OCI-LY1 (cell line): ENCODE measurements around the gene PIP4K2A.

Experiments
- H2AFZ ChIP-seq: fragments of 200-600 bp; sonication (generic), shearing (Covaris generic); 2 replicates; pipeline ENCODE4 v1.6.0; 2014; ENCODE audit warnings: antibody characterized with exemption, mild to moderate bottlenecking, low read length
- H3F3A ChIP-seq: fragments of 200-600 bp; sonication (generic), shearing (Covaris generic); 2 replicates; pipeline ENCODE4 v1.6.0; 2014; ENCODE audit warnings: mild to moderate bottlenecking, antibody characterized with exemption, low read length, moderate library complexity; ENCODE audit not compliant: insufficient read depth
- H3K27ac ChIP-seq: fragments of 200-600 bp; sonication (generic); 2 replicates; pipeline ENCODE4 v1.5.1; 2014; ENCODE audit warnings: low read length, mixed run types, mild to moderate bottlenecking, low read depth; ENCODE audit not compliant: poor library complexity, severe bottlenecking
- H3K27me3 ChIP-seq: fragments of 200-600 bp; sonication (generic); 2 replicates; pipeline ENCODE4 v1.6.0; 2014; ENCODE audit warnings: antibody characterized with exemption, mild to moderate bottlenecking, low read length, moderate library complexity; ENCODE audit not compliant: insufficient read depth
- H3K36me3 ChIP-seq: fragments of 200-600 bp; sonication (generic); 2 replicates; pipeline ENCODE4 v1.6.1; 2014; ENCODE audit warnings: mild to moderate bottlenecking, antibody characterized with exemption, low read length, moderate library complexity, mixed read lengths; ENCODE audit not compliant: insufficient read depth
- H3K4me1 ChIP-seq: fragments of 200-600 bp; sonication (generic); 2 replicates; pipeline ENCODE4 v1.5.1; 2014; ENCODE audit warnings: mild to moderate bottlenecking, low read length, moderate library complexity; ENCODE audit not compliant: insufficient read depth, severe bottlenecking
- H3K4me2 ChIP-seq: fragments of 200-600 bp; sonication (generic), shearing (Covaris generic); 2 replicates; pipeline ENCODE4 v1.6.1; 2014; ENCODE audit warnings: low read length
- H3K4me3 ChIP-seq: fragments of 200-600 bp; sonication (generic); 2 replicates; pipeline ENCODE4 v1.5.1; 2014; ENCODE audit warnings: low read length, low read depth, mild to moderate bottlenecking, mixed read lengths; ENCODE audit not compliant: poor library complexity, severe bottlenecking
- H3K79me2 ChIP-seq: fragments of 200-600 bp; shearing (Covaris generic); 2 replicates; pipeline ENCODE4 v1.6.1; 2016; ENCODE audit warnings: mixed run types, low read length, mixed read lengths; ENCODE audit not compliant: insufficient read depth
- H3K9ac ChIP-seq: fragments of 200-600 bp; sonication (generic), shearing (Covaris generic); 2 replicates; pipeline ENCODE4 v1.6.1; 2014; ENCODE audit warnings: mild to moderate bottlenecking, low read length, mixed read lengths
- H3K9me2 ChIP-seq: fragments of 200-600 bp; sonication (generic), shearing (Covaris generic); 2 replicates; pipeline ENCODE4 v1.6.1; 2014; ENCODE audit warnings: low read depth, mild to moderate bottlenecking, low read length, mixed read lengths
- H3K9me3 ChIP-seq: fragments of 200-600 bp; shearing (Covaris generic); 2 replicates; pipeline ENCODE4 v1.6.1; 2014; ENCODE audit warnings: low read length, mixed read lengths
- H4K20me1 ChIP-seq: fragments of 200-600 bp; sonication (generic), shearing (Covaris generic); 2 replicates; pipeline ENCODE4 v1.6.0; 2016; ENCODE audit warnings: mild to moderate bottlenecking, low read length; ENCODE audit not compliant: insufficient read depth
- EZH2 ChIP-seq: fragments of 200-600 bp; sonication (generic), shearing (Covaris generic); IDR thresholded peaks from 2 replicates; pipeline ENCODE4 v1.8.0; 2017; ENCODE audit warnings: borderline replicate concordance, mixed run types, mild to moderate bottlenecking, antibody characterized with exemption, low read length, moderate library complexity, mixed read lengths
- TF ChIP-seq, protein P1 (sequence below): fragments of 200-600 bp; sonication (generic), shearing (Covaris generic); IDR thresholded peaks from 2 replicates; pipeline ENCODE4 v1.5.1; 2017; ENCODE audit warnings: mild to moderate bottlenecking, antibody characterized with exemption, low read length, moderate library complexity, mixed read lengths

The PIP4K2A gene

DNA sequence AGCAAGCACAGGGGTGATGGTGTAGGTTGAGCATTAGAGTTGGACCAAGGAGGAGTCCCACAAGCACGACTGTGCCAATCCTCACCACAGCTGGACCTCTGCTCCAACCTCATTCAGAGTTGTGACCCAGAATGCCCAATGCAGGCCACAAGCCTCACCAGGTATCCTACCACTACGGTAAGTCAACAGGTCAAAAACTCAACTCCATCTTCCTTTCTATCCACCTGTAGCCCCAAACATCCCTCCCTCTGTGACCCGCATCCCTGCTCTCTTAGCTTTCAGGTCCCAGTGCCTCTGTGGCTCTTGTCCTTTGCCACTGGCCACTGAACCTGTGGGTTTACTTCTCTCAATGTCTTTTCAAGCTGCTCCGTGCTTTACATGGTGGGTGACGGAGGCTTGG lies 112.8 kb downstream of the PIP4K2A start:
- H3K9ac ChIP-seq = no peak overlapping the region
- no peak overlapping the region for H2AFZ ChIP-seq
- no peaks in the 10 kb centered on the region for H3F3A ChIP-seq
- no peaks in the 10 kb centered on the region for H3K9me3 ChIP-seq
- H3K4me3 ChIP-seq = no peak overlapping the region
- no peaks in the 10 kb centered on the region for H4K20me1 ChIP-seq
- H3K36me3 ChIP-seq = no peaks in the 10 kb centered on the region
- no peak overlapping the region for H3K27ac ChIP-seq
- H3K27me3 ChIP-seq = no peaks in the 10 kb centered on the region
- TF ChIP-seq EZH2 = no peak
- TF ChIP-seq, protein P1, sequence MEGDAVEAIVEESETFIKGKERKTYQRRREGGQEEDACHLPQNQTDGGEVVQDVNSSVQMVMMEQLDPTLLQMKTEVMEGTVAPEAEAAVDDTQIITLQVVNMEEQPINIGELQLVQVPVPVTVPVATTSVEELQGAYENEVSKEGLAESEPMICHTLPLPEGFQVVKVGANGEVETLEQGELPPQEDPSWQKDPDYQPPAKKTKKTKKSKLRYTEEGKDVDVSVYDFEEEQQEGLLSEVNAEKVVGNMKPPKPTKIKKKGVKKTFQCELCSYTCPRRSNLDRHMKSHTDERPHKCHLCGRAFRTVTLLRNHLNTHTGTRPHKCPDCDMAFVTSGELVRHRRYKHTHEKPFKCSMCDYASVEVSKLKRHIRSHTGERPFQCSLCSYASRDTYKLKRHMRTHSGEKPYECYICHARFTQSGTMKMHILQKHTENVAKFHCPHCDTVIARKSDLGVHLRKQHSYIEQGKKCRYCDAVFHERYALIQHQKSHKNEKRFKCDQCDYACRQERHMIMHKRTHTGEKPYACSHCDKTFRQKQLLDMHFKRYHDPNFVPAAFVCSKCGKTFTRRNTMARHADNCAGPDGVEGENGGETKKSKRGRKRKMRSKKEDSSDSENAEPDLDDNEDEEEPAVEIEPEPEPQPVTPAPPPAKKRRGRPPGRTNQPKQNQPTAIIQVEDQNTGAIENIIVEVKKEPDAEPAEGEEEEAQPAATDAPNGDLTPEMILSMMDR = no peak
- H3K79me2 ChIP-seq = no peaks in the 10 kb centered on the region
- H3K4me1 ChIP-seq = peaks cover 23% of the 10 kb centered on the region
- no peak overlapping the region for H3K4me2 ChIP-seq
- H3K9me2 ChIP-seq = no peaks in the 10 kb centered on the region

DNA sequence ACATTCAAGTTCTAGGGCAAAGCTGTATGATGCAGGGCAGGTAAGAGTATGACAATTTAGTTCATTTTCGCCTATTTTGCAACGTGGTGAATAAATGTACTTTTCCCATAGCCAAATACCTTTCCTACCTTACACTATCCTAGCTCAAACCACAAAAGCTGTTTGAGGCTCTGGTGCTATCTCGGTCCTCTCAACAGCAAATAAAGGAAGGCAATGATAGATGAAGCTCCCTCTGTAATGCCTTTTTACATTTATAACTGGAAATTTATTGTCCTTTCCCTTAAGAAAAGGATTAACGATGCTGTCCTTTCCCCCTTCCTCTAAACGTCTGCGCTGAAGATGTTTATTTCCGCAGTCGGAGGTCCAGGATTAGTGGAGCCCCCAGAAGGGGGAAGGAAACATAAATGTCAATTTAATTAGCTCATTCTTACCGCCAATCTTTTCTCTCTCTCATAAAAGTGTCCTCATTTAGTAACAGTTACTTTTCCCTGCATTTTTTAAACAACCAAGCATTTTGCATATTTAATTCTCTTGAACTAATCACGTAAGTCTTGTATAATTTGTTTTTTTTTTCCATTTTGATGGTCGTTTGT lies 114.6 kb downstream of the PIP4K2A start:
- no peaks in the 10 kb centered on the region for H4K20me1 ChIP-seq
- no peak overlapping the region for H3K9ac ChIP-seq
- H3K79me2 ChIP-seq = no peaks in the 10 kb centered on the region
- no peak overlapping the region for H3K4me3 ChIP-seq
- no peak for TF ChIP-seq EZH2
- TF ChIP-seq, protein P1 = no peak
- H3K36me3 ChIP-seq = no peaks in the 10 kb centered on the region
- H3K4me2 ChIP-seq = no peak overlapping the region
- no peak overlapping the region for H3K27ac ChIP-seq
- no peaks in the 10 kb centered on the region for H3F3A ChIP-seq
- no peak overlapping the region for H2AFZ ChIP-seq
- peaks cover 10% of the 10 kb centered on the region for H3K4me1 ChIP-seq
- no peaks in the 10 kb centered on the region for H3K9me2 ChIP-seq
- H3K9me3 ChIP-seq = no peaks in the 10 kb centered on the region
- no peaks in the 10 kb centered on the region for H3K27me3 ChIP-seq

DNA sequence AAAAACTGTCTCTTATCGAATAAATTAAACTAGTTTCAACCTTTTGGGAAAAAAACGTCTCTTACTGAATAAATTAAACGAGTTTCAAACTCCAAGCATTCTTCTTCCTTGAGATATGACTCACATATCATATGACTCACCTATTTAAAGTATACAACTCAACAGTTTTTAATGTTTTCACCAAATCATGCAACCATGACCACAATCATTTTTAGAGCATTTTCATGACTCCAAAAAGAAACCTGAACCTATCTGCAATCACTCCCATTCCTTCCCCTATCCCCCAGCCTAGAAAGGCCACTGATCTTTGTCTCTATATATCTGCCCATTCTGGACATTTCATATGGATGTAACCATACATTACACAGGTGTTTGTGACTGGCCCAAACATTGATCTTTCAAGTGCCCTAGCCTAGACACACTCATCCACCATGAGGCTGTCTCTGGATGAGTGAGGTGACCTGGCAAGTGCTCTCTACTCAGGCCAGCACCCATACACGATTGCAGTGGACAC lies 115.3 kb downstream of the PIP4K2A start:
- no peak overlapping the region for H3K9ac ChIP-seq
- TF ChIP-seq, protein P1 = no peak
- TF ChIP-seq EZH2 = no peak
- H3K27me3 ChIP-seq = no peaks in the 10 kb centered on the region
- H3K4me3 ChIP-seq = no peak overlapping the region
- H3K27ac ChIP-seq = no peak overlapping the region
- no peaks in the 10 kb centered on the region for H3K36me3 ChIP-seq
- no peak overlapping the region for H2AFZ ChIP-seq
- H3K9me3 ChIP-seq = no peaks in the 10 kb centered on the region
- H3K79me2 ChIP-seq = no peaks in the 10 kb centered on the region
- H3F3A ChIP-seq = no peaks in the 10 kb centered on the region
- no peak overlapping the region for H3K4me2 ChIP-seq
- H3K4me1 ChIP-seq = peaks cover 10% of the 10 kb centered on the region
- no peaks in the 10 kb centered on the region for H4K20me1 ChIP-seq
- H3K9me2 ChIP-seq = no peaks in the 10 kb centered on the region
